ENCODE data around the gene YPEL2.

- TF ChIP-seq CTCF (IDR thresholded peaks at IDR 0.05; ENCODE audit: insufficient read depth, low read length, poor library complexity, severe bottlenecking) (no peak), EZH2phosphoT487 (conservative IDR thresholded peaks at IDR 0.05; ENCODE audit: low read length) (no peak)
These were observed 16.5 kb downstream of the YPEL2 start for GRCh38 chr17:59347975-59348391.

Data from SU-DHL-6 (cell line).